Activated CD4-positive, alpha-beta T cell treated with anti-CD3 and anti-CD28 coated beads for 1 hour (primary cell): ENCODE measurements around the gene ERRFI1.
"Not testable (repeated sequence)": the region's sequence is repeated elsewhere in the genome, so short reads cannot be mapped to it uniquely, and the experiment has no call there.

Experiments
- DNase-seq: peaks from one replicate; pipeline ENCODE4 v3.0.0-alpha.2; 2020

ERRFI1 gene

DNA sequence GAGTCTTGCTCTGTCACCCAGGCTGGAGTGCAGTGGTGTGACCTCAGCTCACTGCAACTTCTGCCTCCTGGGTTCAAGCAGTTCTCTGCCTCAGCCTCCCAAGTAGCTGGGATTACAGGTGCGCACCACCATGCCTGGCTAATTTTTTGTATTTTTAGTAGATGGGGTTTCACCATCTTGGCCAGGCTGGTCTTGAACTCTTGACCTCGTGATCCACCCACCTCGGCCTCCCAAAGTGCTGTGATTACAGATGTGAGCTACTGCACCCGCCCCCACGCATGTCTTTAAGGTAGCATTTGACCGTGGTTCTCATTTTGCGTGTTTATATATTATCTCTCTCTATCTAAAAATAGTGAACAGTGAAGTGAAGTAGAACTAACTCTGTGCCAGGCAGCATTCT lies 62.3 kb downstream of the ERRFI1 start:
- DNase-seq: not testable (repeated sequence)

DNA sequence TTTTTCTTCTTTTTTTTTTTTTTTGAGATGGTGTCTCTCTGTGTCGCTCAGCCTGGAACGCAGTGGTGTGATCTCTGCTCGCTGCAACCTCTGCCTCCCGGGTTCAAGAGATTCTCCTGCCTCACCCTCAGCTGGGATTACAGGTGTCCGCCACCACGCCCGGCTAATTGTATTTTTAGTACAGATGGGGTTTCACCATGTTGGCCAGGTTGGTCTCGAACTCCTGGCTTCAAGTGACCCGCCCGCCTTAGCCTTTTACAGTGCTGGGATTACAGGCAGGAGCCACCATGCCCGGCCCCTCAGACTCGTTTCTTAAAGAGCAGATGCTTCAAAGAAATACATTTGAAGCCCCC lies 62.8 kb downstream of the ERRFI1 start:
- DNase-seq: not testable (repeated sequence)

DNA sequence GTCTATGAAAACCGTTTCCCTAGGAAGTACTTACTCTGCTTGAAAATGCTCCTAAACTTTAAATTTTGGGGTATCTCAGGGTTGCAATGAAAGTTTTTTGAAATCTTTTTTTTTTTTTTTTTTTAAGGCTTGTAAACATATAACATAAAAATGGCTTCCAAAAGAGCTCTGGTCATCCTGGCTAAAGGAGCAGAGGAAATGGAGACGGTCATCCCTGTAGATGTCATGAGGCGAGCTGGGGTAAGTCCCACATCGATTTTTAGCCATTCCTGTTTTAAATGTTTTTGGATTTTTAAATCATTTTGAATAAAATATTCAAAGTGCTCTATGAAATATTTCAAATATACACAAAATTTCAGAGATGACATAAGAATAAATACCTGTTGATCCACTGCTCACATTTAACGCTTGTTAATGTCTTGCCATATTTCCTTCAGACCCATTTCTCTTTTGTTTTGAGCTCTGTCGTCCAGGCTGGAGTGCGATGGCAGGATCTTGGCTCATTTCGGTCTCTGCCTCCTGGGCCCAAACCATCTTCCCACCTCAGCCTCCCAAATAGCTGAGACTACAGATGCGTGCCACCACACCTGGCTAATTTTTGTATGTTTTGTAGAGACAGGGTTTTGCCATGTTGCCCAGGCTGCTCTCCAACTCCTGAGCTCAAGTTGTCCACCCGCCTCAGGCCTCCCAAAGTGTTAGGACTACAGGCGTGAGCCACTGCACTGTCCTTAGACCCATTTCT lies 63.3 kb downstream of the ERRFI1 start:
- DNase-seq: no peak

DNA sequence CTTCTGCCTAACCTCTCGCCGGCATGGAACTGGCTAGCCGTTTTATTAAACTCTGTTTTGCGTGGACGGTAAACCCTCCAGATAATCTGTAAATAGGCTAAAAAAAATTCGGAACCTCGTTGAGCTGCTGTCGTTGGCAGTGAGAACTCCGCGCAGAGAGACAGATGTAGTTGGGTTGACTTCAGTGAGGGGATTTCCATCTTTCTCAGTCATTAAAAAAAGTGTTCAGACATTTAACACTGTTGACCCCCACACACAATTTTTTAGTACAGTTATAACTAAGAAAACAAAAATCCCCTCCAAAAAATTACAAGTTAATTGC lies 64.1 kb downstream of the ERRFI1 start:
- no peak for DNase-seq
